H7 (cell line): ENCODE results near the gene LHX6. TPM values are rescaled to one million over a fixed set of nuclear protein-coding genes. Genes with fewer than 3 reads are reported as not detected.

Experiments used
- DNase-seq: peaks from one replicate; pipeline ENCODE4 v3.0.0; 2012
- H3K27me3 ChIP-seq: 2 replicates; pipeline ENCODE4 v1.6.0; 2011; ENCODE audit warnings: mild to moderate bottlenecking, low read length; ENCODE audit not compliant: control insufficient read depth, insufficient read depth
- H3K36me3 ChIP-seq: replicated peaks from 2 replicates; pipeline ENCODE4 v1.5.1; 2011; ENCODE audit warnings: low read length; ENCODE audit not compliant: control insufficient read depth, insufficient read depth
- H3K4me3 ChIP-seq: 2 replicates; pipeline ENCODE4 v1.5.1; 2011; ENCODE audit warnings: low read depth, mild to moderate bottlenecking, control low read depth, low read length, moderate library complexity; ENCODE audit not compliant: insufficient read depth
- total RNA-seq: library from RNA; depleted of rRNA; stranded (reverse); fragments of >200 nt; shearing (Covaris generic); gene quantifications from 2 replicates; pipeline ENCODE4 v1.2.3, GENCODE V29; 2014; rRNA removed

Gene LHX6
- 5.2 and 5.9 TPM in 2 replicates for total RNA-seq

GRCh38 chr9:122228568-122229484 is at the start of gene LHX6:
LHX6 (minus strand) TSS chr9:122228957; CDS start chr9:122228740, 217 bp downstream.
- H3K4me3 ChIP-seq, result peak within 1 kb of the TSS; percentile 36
- DNase-seq, result peak; percentile 80
- peaks cover 84% of the 10 kb centered on the region for H3K27me3 ChIP-seq
- H3K36me3 ChIP-seq, result no peaks in the 10 kb centered on the region

GRCh38 chr9:122277285-122277897 is 48.6 kb upstream of the LHX6 start:
- H3K36me3 ChIP-seq, result no peaks in the 10 kb centered on the region; the same call in 1 of the 2 replicates

GRCh38 chr9:122276096-122276495 is 47.3 kb upstream of the LHX6 start:
- DNase-seq, result no peak
- Histone ChIP-seq H3K27me3 (no peaks in the 10 kb centered on the region), H3K36me3 (peaks cover 4% of the 10 kb centered on the region), H3K4me3 (no peak overlapping the region)

More at GRCh38 chr9:122277285-122277897, 48.6 kb upstream of the LHX6 start:
- Histone ChIP-seq H3K4me3 (no peak overlapping the region), H3K27me3 (no peaks in the 10 kb centered on the region)
- no peak for DNase-seq

GRCh38 chr9:122274055-122274454 is 45.3 kb upstream of the LHX6 start:
- H3K27me3 ChIP-seq, result no peaks in the 10 kb centered on the region
- DNase-seq, result no peak
- H3K4me3 ChIP-seq, result no peak overlapping the region
- peaks cover 4% of the 10 kb centered on the region for H3K36me3 ChIP-seq

- Histone ChIP-seq H3K36me3 (peaks cover 4% of the 10 kb centered on the region), H3K27me3 (no peaks in the 10 kb centered on the region), H3K4me3 (no peak overlapping the region)
- DNase-seq, result no peak
Measured at GRCh38 chr9:122268041-122268814, 39.5 kb upstream of the LHX6 start.

- H3K27me3 ChIP-seq, result no peaks in the 10 kb centered on the region
- peak overlapping the region; percentile 83 for H3K4me3 ChIP-seq
- DNase-seq, result peak; percentile 60
- H3K36me3 ChIP-seq, result no peaks in the 10 kb centered on the region; the same call in 1 of the 2 replicates
Measured at GRCh38 chr9:122265149-122265915, 36.6 kb upstream of the LHX6 start.

- Histone ChIP-seq H3K36me3 (no peaks in the 10 kb centered on the region; the same call in none of the 2 replicates), H3K4me3 (peak within 1 kb of the TSS; percentile 83), H3K27me3 (no peaks in the 10 kb centered on the region)
- peak; percentile 93 for DNase-seq
Measured at GRCh38 chr9:122264360-122265148, 35.8 kb upstream of the LHX6 start, which contains the start of the genes MRRF and RBM18. MRRF (plus strand) TSS chr9:122264882; CDS start chr9:122270892, 6,010 bp downstream. RBM18 (minus strand) TSS chr9:122264840; CDS start chr9:122261492, 3,348 bp downstream.

- DNase-seq, result no peak
- H3K36me3 ChIP-seq, result no peaks in the 10 kb centered on the region; the same call in none of the 2 replicates
- peak overlapping the region; percentile 83 for H3K4me3 ChIP-seq
- H3K27me3 ChIP-seq, result no peaks in the 10 kb centered on the region
Measured at GRCh38 chr9:122263699-122264349, 35.1 kb upstream of the LHX6 start.

GRCh38 chr9:122262073-122262472 is 33.3 kb upstream of the LHX6 start:
- H3K4me3 ChIP-seq, result no peak overlapping the region
- H3K36me3 ChIP-seq, result no peaks in the 10 kb centered on the region; the same call in none of the 2 replicates
- DNase-seq, result no peak
- H3K27me3 ChIP-seq, result no peaks in the 10 kb centered on the region

GRCh38 chr9:122261469-122261881 is 32.7 kb upstream of the LHX6 start:
- DNase-seq, result no peak
- H3K27me3 ChIP-seq, result no peaks in the 10 kb centered on the region
- H3K4me3 ChIP-seq, result no peak overlapping the region
- no peaks in the 10 kb centered on the region; the same call in none of the 2 replicates for H3K36me3 ChIP-seq

- no peak for DNase-seq
- no peaks in the 10 kb centered on the region; the same call in none of the 2 replicates for H3K36me3 ChIP-seq
Measured at GRCh38 chr9:122258886-122259415, 30.2 kb upstream of the LHX6 start.

GRCh38 chr9:122256206-122256605 is 27.4 kb upstream of the LHX6 start:
- no peak overlapping the region for H3K4me3 ChIP-seq
- H3K36me3 ChIP-seq, result peaks cover 3% of the 10 kb centered on the region
- no peak for DNase-seq
- H3K27me3 ChIP-seq, result no peaks in the 10 kb centered on the region

More at GRCh38 chr9:122258886-122259415, 30.2 kb upstream of the LHX6 start:
- Histone ChIP-seq H3K27me3 (no peaks in the 10 kb centered on the region), H3K4me3 (no peak overlapping the region)
